NCI-H1694 treated with DMSO at 0.1 percent for 48 hours (cell line): ENCODE results near the gene TMPRSS9.
"Not testable (repeated sequence)": the region's sequence is repeated elsewhere in the genome, so short reads cannot be mapped to it uniquely, and the experiment has no call there.

ENCODE experiments used
- DNase-seq: peaks from one replicate; lab custom pipeline; 2025; lab: John Stamatoyannopoulos, UW

Gene TMPRSS9

GRCh38 chr19:2342656-2343288 lies 17.3 kb upstream of the TMPRSS9 start:
- no peak for DNase-seq

- no peak for DNase-seq
These were observed 16.6 kb upstream of the TMPRSS9 start for GRCh38 chr19:2343289-2343982.

GRCh38 chr19:2344381-2344870 lies 15.6 kb upstream of the TMPRSS9 start:
- no peak for DNase-seq

- DNase-seq: no peak
These were observed 15.0 kb upstream of the TMPRSS9 start for GRCh38 chr19:2345076-2345475.

GRCh38 chr19:2345794-2346663 lies 14.0 kb upstream of the TMPRSS9 start:
- DNase-seq: no peak

GRCh38 chr19:2349818-2350217 lies 10.2 kb upstream of the TMPRSS9 start:
- not testable (repeated sequence) for DNase-seq

- DNase-seq: no peak
These were observed 9.4 kb upstream of the TMPRSS9 start for GRCh38 chr19:2350656-2351055.

- DNase-seq: no peak
These were observed 8.5 kb upstream of the TMPRSS9 start for GRCh38 chr19:2351591-2351990.

GRCh38 chr19:2352121-2352520 lies 7.9 kb upstream of the TMPRSS9 start:
- DNase-seq: no peak

- no peak for DNase-seq
These were observed 6.7 kb upstream of the TMPRSS9 start for GRCh38 chr19:2353159-2353886.

GRCh38 chr19:2353887-2354592 lies 6.0 kb upstream of the TMPRSS9 start:
- DNase-seq: no peak

- DNase-seq: no peak
These were observed 5.4 kb upstream of the TMPRSS9 start for GRCh38 chr19:2354670-2355069.

- no peak for DNase-seq
These were observed 4.7 kb upstream of the TMPRSS9 start for GRCh38 chr19:2355168-2356035.

- DNase-seq: no peak
These were observed 3.9 kb upstream of the TMPRSS9 start for GRCh38 chr19:2356036-2356646.

GRCh38 chr19:2357279-2358206 lies 2.5 kb upstream of the TMPRSS9 start:
- DNase-seq: no peak

GRCh38 chr19:2358548-2359173 lies 1.4 kb upstream of the TMPRSS9 start:
- no peak for DNase-seq

- no peak for DNase-seq
These were observed 768 bp downstream of the TMPRSS9 start for GRCh38 chr19:2360833-2361232.
